Mesenchymal stem cell (in vitro differentiated cells and primary cell): Measurements from ENCODE around the gene ATP2A3.

Experiments
- DNase-seq: peaks from one replicate; pipeline ENCODE4 v3.0.0-alpha.2; 2013
- H2AFZ ChIP-seq: one replicate; pipeline ENCODE4 v1.6.1; 2013; ENCODE audit warnings: low read depth, mild to moderate bottlenecking, control low read depth, inconsistent platforms, low read length, moderate library complexity
- H2AK5ac ChIP-seq: 2 replicates; pipeline ENCODE4 v1.6.1; 2013; ENCODE audit warnings: low read length, moderate library complexity, mild to moderate bottlenecking, inconsistent platforms; ENCODE audit not compliant: severe bottlenecking
- H2BK120ac ChIP-seq: one replicate; pipeline ENCODE4 v1.6.1; 2013; ENCODE audit warnings: low read depth, mild to moderate bottlenecking, inconsistent platforms, low read length, moderate library complexity
- H2BK12ac ChIP-seq, 2 experiments: one replicate each; pipeline ENCODE4 v1.6.1; 2013; ENCODE audit warnings: inconsistent platforms in 2 of 2, low read length in 2 of 2, mild to moderate bottlenecking in 2 of 2, moderate library complexity in 2 of 2, control low read depth in 1 of 2
- H2BK15ac ChIP-seq: one replicate; pipeline ENCODE4 v1.6.1; 2013; ENCODE audit warnings: mild to moderate bottlenecking, low read depth, inconsistent platforms; ENCODE audit not compliant: poor library complexity, severe bottlenecking
- H2BK5ac ChIP-seq: 2 replicates; pipeline ENCODE4 v1.6.1; 2013; ENCODE audit warnings: low read depth, mild to moderate bottlenecking, low read length, control low read depth, inconsistent platforms; ENCODE audit not compliant: poor library complexity, severe bottlenecking
- H3K14ac ChIP-seq, 2 experiments: one replicate each; pipeline ENCODE4 v1.6.1; 2013; ENCODE audit warnings: inconsistent platforms in 2 of 2, low read length in 2 of 2, control low read depth in 1 of 2, mild to moderate bottlenecking in 1 of 2, moderate library complexity in 1 of 2
- H3K18ac ChIP-seq, 2 experiments: one replicate each; pipeline ENCODE4 v1.6.1; 2013; ENCODE audit warnings: inconsistent platforms in 2 of 2, low read length in 2 of 2, control low read depth in 1 of 2, low read depth in 1 of 2, mild to moderate bottlenecking in 1 of 2
- H3K23ac ChIP-seq, 2 experiments: one replicate each; pipeline ENCODE4 v1.6.1; 2013; ENCODE audit warnings: inconsistent platforms in 2 of 2, low read length in 2 of 2, mild to moderate bottlenecking in 2 of 2, moderate library complexity in 2 of 2, control low read depth in 1 of 2
- H3K27ac ChIP-seq: 2 replicates; pipeline ENCODE4 v1.5.1; 2013; ENCODE audit warnings: mild to moderate bottlenecking, moderate library complexity, low read length, control low read depth, inconsistent platforms; ENCODE audit not compliant: poor library complexity, severe bottlenecking
- H3K27me3 ChIP-seq, 2 experiments: 2 replicates each; pipeline versions ENCODE4 v1.6.1 to v1.7.0; 2013; ENCODE audit warnings: low read length in 2 of 2, mild to moderate bottlenecking in 2 of 2, moderate library complexity in 2 of 2, control low read depth in 1 of 2, inconsistent platforms in 1 of 2; ENCODE audit not compliant: control insufficient read depth in 1 of 2, insufficient read depth in 1 of 2
- H3K36me3 ChIP-seq, 2 experiments: 2 replicates each; pipeline versions ENCODE4 v1.6.1 to v1.7.0; 2013; ENCODE audit warnings: low read length in 2 of 2, control low read depth in 1 of 2, inconsistent platforms in 1 of 2, low read depth in 1 of 2, mild to moderate bottlenecking in 1 of 2; ENCODE audit not compliant: insufficient read depth in 2 of 2, control insufficient read depth in 1 of 2
- H3K4ac ChIP-seq, 2 experiments: one replicate each; pipeline ENCODE4 v1.6.1; 2013; ENCODE audit warnings: inconsistent platforms in 2 of 2, low read length in 2 of 2, mild to moderate bottlenecking in 2 of 2, moderate library complexity in 2 of 2, control low read depth in 1 of 2, low read depth in 1 of 2
- H3K4me1 ChIP-seq: 2 replicates; pipeline ENCODE4 v1.6.1; 2013; ENCODE audit warnings: low read depth, low read length, control low read depth; ENCODE audit not compliant: control insufficient read depth, insufficient read depth
- H3K4me2 ChIP-seq: 2 replicates; pipeline ENCODE4 v1.6.1; 2013; ENCODE audit warnings: low read length, mild to moderate bottlenecking, inconsistent platforms; ENCODE audit not compliant: poor library complexity, severe bottlenecking
- H3K4me3 ChIP-seq, 2 experiments: 2 replicates each; pipeline versions ENCODE4 v1.5.1 to v1.7.0; 2013; ENCODE audit warnings: low read length in 2 of 2, mild to moderate bottlenecking in 2 of 2, control low read depth in 1 of 2, low read depth in 1 of 2; ENCODE audit not compliant: insufficient read depth in 1 of 2
- H3K79me1 ChIP-seq: replicated peaks from 2 replicates; pipeline ENCODE4 v1.6.1; 2013; ENCODE audit warnings: mild to moderate bottlenecking, control low read depth, low read length, inconsistent platforms; ENCODE audit not compliant: poor library complexity, severe bottlenecking
- H3K9ac ChIP-seq: 2 replicates; pipeline ENCODE4 v1.7.0; 2013; ENCODE audit warnings: mild to moderate bottlenecking, low read length, moderate library complexity
- H3K9me3 ChIP-seq: 2 replicates; pipeline ENCODE4 v1.7.0; 2013; ENCODE audit warnings: mild to moderate bottlenecking, low read length; ENCODE audit not compliant: control insufficient read depth
- H4K8ac ChIP-seq: one replicate; pipeline ENCODE4 v1.6.1; 2013; ENCODE audit warnings: inconsistent platforms, mild to moderate bottlenecking, low read length, moderate library complexity
- H4K91ac ChIP-seq: one replicate; pipeline ENCODE4 v1.6.1; 2013; ENCODE audit warnings: mild to moderate bottlenecking, low read length, inconsistent platforms
- WGBS: methylation state at CpG from one replicate; pipeline ENCODE4 v1.1.7; 2013; ENCODE audit warnings: mixed read lengths; 5-methylcytosine and 5-hydroxymethylcytosine counted together

The ATP2A3 gene

GRCh38 chr17:3963237-3964201 lies 718 bp downstream of the ATP2A3 start:
- Histone ChIP-seq H2BK5ac (no peak overlapping the region), H3K9ac (no peak overlapping the region), H3K27ac (no peak overlapping the region), H3K79me1 (no peaks in the 10 kb centered on the region), H3K4me2 (peak overlapping the region; percentile 29), H3K9me3 (no peaks in the 10 kb centered on the region), H4K91ac (no peak overlapping the region), H2BK120ac (no peak overlapping the region), H2AFZ (no peak overlapping the region), H3K4me1 (peaks cover 23% of the 10 kb centered on the region), H2BK15ac (no peak overlapping the region), H2BK12ac (no peak overlapping the region), H2AK5ac (no peak overlapping the region), H3K36me3 (no peaks in the 10 kb centered on the region), H3K14ac (no peak overlapping the region), H4K8ac (peak overlapping the region; percentile 38), H3K4ac (no peak overlapping the region), H3K18ac (no peak overlapping the region), H3K27me3 (peaks cover 57 to 63% of the 10 kb centered on the region in 2 experiments), H3K4me3 (peak overlapping the region in 1 of 2 experiments; percentile 43), H3K23ac (peak overlapping the region in 1 of 2 experiments; percentile 56)
- 22% methylated on average over 17 of the region's 64 CpGs for WGBS
- no peak for DNase-seq

- no peak overlapping the region for H3K4ac ChIP-seq
- no peak overlapping the region for H3K4me2 ChIP-seq
- H3K23ac ChIP-seq, result no peak overlapping the region
- H2AK5ac ChIP-seq, result no peak overlapping the region
- H2BK5ac ChIP-seq, result no peak overlapping the region
- H3K14ac ChIP-seq, result no peak overlapping the region
- no peak overlapping the region for H3K18ac ChIP-seq
- no peaks in the 10 kb centered on the region for H3K36me3 ChIP-seq
- no peak overlapping the region for H3K9ac ChIP-seq
- no peak overlapping the region for H4K91ac ChIP-seq
- no peak overlapping the region for H2AFZ ChIP-seq
- no peak overlapping the region for H2BK15ac ChIP-seq
- no peak overlapping the region for H3K4me3 ChIP-seq
- H4K8ac ChIP-seq, result no peak overlapping the region
- no peak overlapping the region for H2BK12ac ChIP-seq
- DNase-seq, result no peak
- no peak overlapping the region for H3K27ac ChIP-seq
- H3K27me3 ChIP-seq, result peaks cover 52 to 59% of the 10 kb centered on the region in 2 experiments
- peaks cover 23% of the 10 kb centered on the region for H3K4me1 ChIP-seq
- H2BK120ac ChIP-seq, result no peak overlapping the region
- H3K9me3 ChIP-seq, result no peaks in the 10 kb centered on the region
- H3K79me1 ChIP-seq, result no peaks in the 10 kb centered on the region
Measured at GRCh38 chr17:3962965-3963236, 1.3 kb downstream of the ATP2A3 start.

DNA sequence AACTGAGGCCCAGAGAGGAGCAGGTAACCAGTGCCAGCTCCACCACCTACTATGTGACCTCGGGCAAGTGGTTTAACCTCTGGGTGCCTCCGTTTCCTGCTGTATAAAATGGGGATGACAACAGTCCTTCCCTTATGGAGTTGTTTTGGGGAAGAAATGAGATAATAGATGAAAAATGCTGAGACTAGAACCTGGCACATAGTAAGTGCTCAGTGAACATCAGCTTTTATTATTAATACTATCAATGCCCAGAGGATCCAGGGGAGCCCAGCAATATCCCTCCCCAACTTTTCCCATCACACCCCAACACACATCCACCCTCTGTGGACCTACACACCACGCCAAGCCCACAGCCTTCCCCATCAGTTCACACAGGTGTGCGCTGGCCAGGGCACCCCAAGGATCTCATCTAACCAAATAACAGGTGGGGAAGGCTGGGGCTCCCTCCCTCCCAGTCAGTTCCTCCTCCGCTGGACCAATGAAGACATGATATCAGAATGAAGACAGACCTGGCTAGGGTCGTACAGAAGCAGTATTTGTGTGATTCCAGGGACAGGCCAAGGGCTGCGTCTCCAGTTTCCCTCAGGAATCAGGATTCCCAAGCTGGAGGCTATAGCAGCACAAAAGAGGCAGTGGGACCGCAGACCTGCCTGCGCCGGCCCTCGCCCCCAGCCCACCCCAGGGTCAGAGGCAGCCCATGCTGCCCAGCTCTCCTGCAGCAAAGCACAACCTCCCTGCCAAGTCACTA lies 1.8 kb downstream of the ATP2A3 start:
- H4K8ac ChIP-seq, result no peak overlapping the region
- peaks cover 23% of the 10 kb centered on the region for H3K4me1 ChIP-seq

DNA sequence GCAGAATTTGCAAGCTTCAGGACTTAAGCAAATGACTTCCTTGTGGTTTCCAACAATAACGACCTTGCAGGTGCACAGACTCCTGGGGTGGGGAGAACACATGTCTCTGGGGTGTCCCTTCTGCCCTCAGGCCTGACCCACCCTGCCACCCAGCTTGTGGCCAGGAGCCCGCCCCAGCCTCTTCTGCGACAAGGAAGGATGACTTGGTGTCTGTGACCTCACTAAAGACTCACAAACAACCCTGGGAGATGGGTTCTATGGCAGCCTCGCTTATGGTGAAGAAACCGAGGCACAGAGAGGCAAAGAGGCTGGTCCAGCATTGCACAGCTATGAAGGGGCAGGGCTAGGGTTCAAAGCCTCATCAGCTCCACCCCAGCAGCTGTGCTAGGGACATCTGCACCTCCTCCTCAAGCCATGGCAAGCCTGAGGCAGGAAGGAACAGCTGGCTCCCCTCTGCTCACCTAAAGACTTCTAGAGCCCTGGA lies 2.6 kb downstream of the ATP2A3 start:
- Histone ChIP-seq H3K18ac (no peak overlapping the region), H3K27ac (no peak overlapping the region), H3K9ac (no peak overlapping the region), H3K27me3 (peaks cover 45 to 49% of the 10 kb centered on the region in 2 experiments), H2BK12ac (no peak overlapping the region), H3K23ac (no peak overlapping the region), H2BK120ac (no peak overlapping the region), H3K4ac (no peak overlapping the region), H3K4me1 (peaks cover 23% of the 10 kb centered on the region), H2AK5ac (no peak overlapping the region), H3K14ac (no peak overlapping the region), H3K36me3 (no peaks in the 10 kb centered on the region), H3K4me3 (no peak overlapping the region), H2AFZ (no peak overlapping the region), H4K8ac (no peak overlapping the region), H2BK15ac (no peak overlapping the region), H4K91ac (no peak overlapping the region), H3K79me1 (no peaks in the 10 kb centered on the region), H3K9me3 (no peaks in the 10 kb centered on the region), H2BK5ac (no peak overlapping the region), H3K4me2 (no peak overlapping the region)
- 71% methylated on average over 5 of the region's 5 CpGs for WGBS
- no peak for DNase-seq

More for the DNA sequence above, 1.8 kb downstream of the ATP2A3 start:
- no peak overlapping the region for H2BK120ac ChIP-seq
- no peak overlapping the region for H3K27ac ChIP-seq
- H3K9ac ChIP-seq, result no peak overlapping the region
- no peak overlapping the region for H3K4me2 ChIP-seq
- WGBS, result 90% methylated on average over 11 of the region's 11 CpGs
- no peak overlapping the region for H2BK12ac ChIP-seq
- no peak overlapping the region for H2AFZ ChIP-seq
- H2BK15ac ChIP-seq, result no peak overlapping the region
- H3K9me3 ChIP-seq, result no peaks in the 10 kb centered on the region
- peaks cover 51 to 55% of the 10 kb centered on the region in 2 experiments for H3K27me3 ChIP-seq
- no peak overlapping the region for H3K4ac ChIP-seq
- H4K91ac ChIP-seq, result no peak overlapping the region
- H3K18ac ChIP-seq, result no peak overlapping the region
- no peak for DNase-seq
- no peak overlapping the region for H3K23ac ChIP-seq
- H2BK5ac ChIP-seq, result no peak overlapping the region
- H3K36me3 ChIP-seq, result no peaks in the 10 kb centered on the region
- H3K79me1 ChIP-seq, result no peaks in the 10 kb centered on the region
- H3K14ac ChIP-seq, result no peak overlapping the region
- no peak overlapping the region for H2AK5ac ChIP-seq
- no peak overlapping the region for H3K4me3 ChIP-seq
